IPS DF 6.9 (cell line): ENCODE measurements around the gene PALB2.

Experiments used
- DNase-seq: peaks from one replicate; pipeline ENCODE4 v3.0.0-alpha.2; 2013; ENCODE audit warnings: low read depth, low spot score
- H3K27ac ChIP-seq: one replicate; pipeline ENCODE4 v1.5.1; 2013; ENCODE audit warnings: low read length, control low read depth
- H3K27me3 ChIP-seq: 2 replicates; pipeline ENCODE4 v1.6.1; 2013; ENCODE audit warnings: mild to moderate bottlenecking, low read length; ENCODE audit not compliant: control insufficient read depth, insufficient read depth
- H3K36me3 ChIP-seq: 2 replicates; pipeline ENCODE4 v1.6.1; 2013; ENCODE audit warnings: low read length; ENCODE audit not compliant: control insufficient read depth, insufficient read depth
- H3K4me1 ChIP-seq: 2 replicates; pipeline ENCODE4 v1.6.1; 2013; ENCODE audit warnings: low read length; ENCODE audit not compliant: control insufficient read depth, insufficient read depth
- H3K4me3 ChIP-seq: 2 replicates; pipeline ENCODE4 v1.5.1; 2013; ENCODE audit warnings: mild to moderate bottlenecking, low read length
- H3K9me3 ChIP-seq: 2 replicates; pipeline ENCODE4 v1.6.1; 2013; ENCODE audit warnings: low read length, inconsistent platforms; ENCODE audit not compliant: control insufficient read depth, insufficient read depth
- WGBS: extraction: QIAGEN DNeasy Blood & Tissue Kit; methylation state at CpG from one replicate; pipeline ENCODE4 v1.1.7; 2013; ENCODE audit warnings: mixed read lengths, missing lambda C conversion rate; ENCODE audit not compliant: insufficient read length, insufficient coverage; 5-methylcytosine and 5-hydroxymethylcytosine counted together

The PALB2 gene

DNA sequence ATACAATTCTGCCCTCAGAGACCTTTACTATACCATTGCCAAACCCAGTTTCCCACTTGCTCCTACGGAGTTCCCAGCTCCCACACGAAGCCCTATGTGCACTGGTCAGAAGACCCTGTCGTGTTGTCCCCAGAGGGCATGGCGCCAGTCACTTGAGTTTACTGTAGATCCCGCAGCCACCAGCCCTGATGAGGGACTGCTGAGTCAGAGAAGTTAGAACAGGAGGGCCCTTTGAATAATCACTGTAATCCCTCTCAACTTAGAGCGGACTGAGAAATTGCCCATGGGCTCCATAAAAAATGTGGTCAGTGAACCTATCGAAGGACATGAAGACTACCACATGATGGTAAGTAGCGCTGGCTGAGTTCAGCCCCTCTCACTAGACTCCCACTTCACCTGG lies 74.4 kb downstream of the PALB2 start:
- no CpG with 5 or more reads among the region's 8 CpGs for WGBS
- Histone ChIP-seq H3K4me1 (no peaks in the 10 kb centered on the region), H3K36me3 (peaks cover 43% of the 10 kb centered on the region), H3K4me3 (no peak overlapping the region), H3K9me3 (no peaks in the 10 kb centered on the region), H3K27me3 (no peaks in the 10 kb centered on the region), H3K27ac (no peak overlapping the region)
- no peak for DNase-seq

DNA sequence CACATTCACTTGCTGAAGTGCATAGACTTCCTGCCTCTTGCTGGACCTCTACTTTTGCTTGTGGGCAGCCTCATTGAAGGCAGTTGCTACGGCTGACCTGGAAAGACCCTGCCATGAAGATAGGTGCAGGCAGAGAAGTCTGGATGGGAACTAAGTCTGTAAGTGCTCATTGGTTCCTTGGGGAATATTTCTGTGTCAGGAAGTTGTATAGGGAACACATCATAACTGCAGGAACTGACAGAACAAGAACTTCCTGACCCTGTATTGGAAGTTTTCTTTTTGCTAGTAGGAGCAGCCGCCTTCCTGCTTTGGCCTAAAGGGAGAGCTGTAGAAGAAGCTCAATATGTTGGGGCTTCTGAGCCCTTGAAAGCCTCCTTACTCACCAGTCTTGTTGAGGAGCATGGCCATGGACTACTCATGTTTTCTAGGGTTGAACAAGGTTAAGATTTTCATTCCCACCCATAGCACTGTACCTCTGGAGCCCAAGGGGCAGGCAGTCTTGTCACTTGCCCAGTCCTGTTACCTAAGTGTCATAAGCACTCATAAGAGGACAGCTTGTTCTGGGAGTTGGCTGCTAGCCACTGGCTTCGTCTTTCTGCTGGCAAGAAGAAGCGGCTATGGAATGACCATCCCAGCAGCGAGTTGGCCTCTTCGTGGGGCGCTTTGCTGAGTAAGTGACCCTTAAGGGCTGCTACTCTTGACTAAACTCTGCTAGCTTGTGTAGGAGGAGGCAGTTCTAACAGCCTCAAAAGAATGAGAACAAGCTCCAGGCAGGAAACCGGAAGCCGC lies 76.3 kb downstream of the PALB2 start:
- no CpG with 5 or more reads among the region's 9 CpGs for WGBS
- Histone ChIP-seq H3K4me1 (no peaks in the 10 kb centered on the region), H3K4me3 (no peak overlapping the region), H3K27ac (no peak overlapping the region), H3K27me3 (no peaks in the 10 kb centered on the region), H3K9me3 (no peaks in the 10 kb centered on the region), H3K36me3 (peaks cover 40% of the 10 kb centered on the region)
- no peak for DNase-seq

DNA sequence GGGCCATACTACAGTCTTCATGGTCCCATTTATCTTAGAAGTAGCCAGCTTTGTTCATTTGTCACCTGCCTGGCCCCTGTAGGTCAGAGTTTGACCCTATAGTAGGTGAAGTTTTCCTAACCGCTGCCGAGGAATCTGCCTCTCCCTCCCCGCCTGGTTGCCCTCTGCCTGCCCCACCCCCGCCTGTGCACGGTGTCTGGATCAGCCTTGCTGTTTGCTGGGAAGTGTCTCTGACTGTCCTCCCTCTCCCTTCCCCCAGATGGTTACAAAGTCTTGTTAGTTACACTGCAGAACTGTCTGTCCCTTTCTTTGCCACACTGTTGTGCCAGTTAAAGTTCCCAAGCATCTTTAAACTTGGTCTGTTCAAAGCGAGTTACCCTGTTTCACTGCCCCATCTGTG lies 77.9 kb downstream of the PALB2 start:
- H3K36me3 ChIP-seq = peaks cover 40% of the 10 kb centered on the region
- no peak for DNase-seq

DNA sequence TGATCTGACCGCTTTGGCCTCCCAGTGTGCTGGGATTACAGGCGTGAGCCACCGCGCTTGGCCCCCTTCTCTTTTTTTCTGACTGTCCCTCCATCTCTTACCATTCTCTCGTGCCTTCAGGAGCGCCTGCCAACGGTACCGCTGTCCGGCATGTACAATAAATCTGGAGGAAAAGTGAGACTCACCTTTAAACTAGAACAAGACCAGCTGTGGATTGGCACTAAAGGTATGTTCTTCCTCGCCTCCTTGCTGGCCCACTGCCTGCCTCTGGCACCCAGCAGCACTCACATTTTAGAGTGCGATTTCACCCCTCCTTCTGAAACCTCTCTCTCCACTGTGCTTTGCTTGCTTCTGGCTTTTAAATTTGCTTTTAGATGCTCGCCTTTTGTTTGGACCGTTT lies 78.6 kb downstream of the PALB2 start:
- H3K27me3 ChIP-seq = no peaks in the 10 kb centered on the region
- DNase-seq = no peak
- H3K4me3 ChIP-seq = no peak overlapping the region
- H3K9me3 ChIP-seq = no peaks in the 10 kb centered on the region
- no CpG with 5 or more reads among the region's 13 CpGs for WGBS
- H3K4me1 ChIP-seq = no peaks in the 10 kb centered on the region
- no peak overlapping the region for H3K27ac ChIP-seq
- H3K36me3 ChIP-seq = peaks cover 38% of the 10 kb centered on the region

More for the DNA sequence above, 77.9 kb downstream of the PALB2 start:
- Histone ChIP-seq H3K4me1 (no peaks in the 10 kb centered on the region), H3K27ac (no peak overlapping the region), H3K4me3 (no peak overlapping the region), H3K27me3 (no peaks in the 10 kb centered on the region), H3K9me3 (no peaks in the 10 kb centered on the region)
- WGBS = no CpG with 5 or more reads among the region's 6 CpGs

DNA sequence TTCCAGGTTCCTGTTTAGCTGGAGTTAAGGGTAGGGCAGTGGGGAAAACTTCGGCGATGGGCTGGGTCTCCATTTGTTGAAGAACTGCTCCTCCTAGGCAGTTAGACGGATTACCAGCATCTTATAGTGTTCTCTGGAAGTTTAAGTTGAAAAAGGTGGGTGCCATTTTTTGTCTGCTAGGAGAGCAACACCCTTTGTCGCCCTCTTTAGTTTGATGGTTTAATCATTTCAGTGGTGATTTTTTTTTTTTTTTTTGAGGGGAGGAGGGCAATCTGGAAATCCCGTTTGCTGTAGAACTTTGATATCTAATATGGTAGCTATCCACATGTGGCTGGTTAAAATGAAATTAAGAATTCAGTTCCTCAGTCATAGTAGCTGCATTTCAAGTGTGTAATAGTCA lies 79.5 kb downstream of the PALB2 start:
- no peak overlapping the region for H3K4me3 ChIP-seq
- no peak overlapping the region for H3K27ac ChIP-seq
- H3K36me3 ChIP-seq = peaks cover 33% of the 10 kb centered on the region
- no CpG with 5 or more reads among the region's 5 CpGs for WGBS
- H3K9me3 ChIP-seq = no peaks in the 10 kb centered on the region
- no peak for DNase-seq
- H3K27me3 ChIP-seq = no peaks in the 10 kb centered on the region
- no peaks in the 10 kb centered on the region for H3K4me1 ChIP-seq

DNA sequence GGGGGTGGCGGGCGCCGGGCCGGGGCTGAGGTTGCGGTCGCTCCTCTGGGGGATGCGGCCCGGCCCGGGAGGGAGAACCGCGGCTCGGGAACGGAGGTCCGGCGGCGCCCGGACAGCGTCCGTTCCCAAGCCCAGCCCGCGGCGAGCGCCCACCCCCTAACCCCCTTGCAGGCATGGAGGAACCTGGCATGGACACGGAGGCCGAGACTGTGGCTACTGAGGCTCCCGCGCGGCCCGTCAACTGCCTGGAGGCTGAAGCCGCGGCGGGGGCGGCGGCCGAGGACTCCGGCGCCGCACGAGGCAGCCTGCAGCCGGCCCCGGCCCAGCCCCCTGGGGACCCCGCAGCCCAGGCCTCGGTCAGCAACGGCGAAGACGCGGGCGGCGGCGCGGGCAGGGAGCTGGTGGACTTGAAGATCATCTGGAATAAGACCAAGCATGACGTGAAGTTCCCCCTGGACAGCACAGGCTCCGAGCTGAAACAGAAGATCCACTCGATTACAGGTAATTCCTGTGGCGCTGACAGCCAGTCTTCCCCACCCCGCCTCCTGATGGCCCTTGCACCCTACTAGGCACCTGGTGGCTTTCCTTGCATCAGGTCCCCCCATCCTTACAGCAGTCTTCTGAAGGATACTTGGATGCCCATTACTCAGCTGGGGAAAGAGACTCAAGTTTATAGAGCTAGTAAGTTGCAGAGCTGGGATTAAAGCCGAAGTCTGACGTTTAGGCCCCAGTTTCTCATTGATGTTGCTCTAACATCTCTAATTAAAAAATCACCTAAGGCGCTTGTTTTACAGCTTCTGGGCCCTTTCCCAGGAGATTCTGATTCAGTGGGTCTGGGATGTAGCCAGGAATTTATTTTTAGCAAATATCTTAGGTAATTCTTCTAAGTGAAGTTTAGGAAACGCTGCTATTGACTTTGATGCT lies 83.1 kb downstream of the PALB2 start:
- no CpG with 5 or more reads among the region's 60 CpGs for WGBS
- no peak overlapping the region for H3K27ac ChIP-seq
- no peaks in the 10 kb centered on the region for H3K4me1 ChIP-seq
- H3K4me3 ChIP-seq = peak overlapping the region; percentile 92
- no peak for DNase-seq
- no peaks in the 10 kb centered on the region for H3K9me3 ChIP-seq
- peaks cover 14% of the 10 kb centered on the region for H3K36me3 ChIP-seq
- H3K27me3 ChIP-seq = no peaks in the 10 kb centered on the region

DNA sequence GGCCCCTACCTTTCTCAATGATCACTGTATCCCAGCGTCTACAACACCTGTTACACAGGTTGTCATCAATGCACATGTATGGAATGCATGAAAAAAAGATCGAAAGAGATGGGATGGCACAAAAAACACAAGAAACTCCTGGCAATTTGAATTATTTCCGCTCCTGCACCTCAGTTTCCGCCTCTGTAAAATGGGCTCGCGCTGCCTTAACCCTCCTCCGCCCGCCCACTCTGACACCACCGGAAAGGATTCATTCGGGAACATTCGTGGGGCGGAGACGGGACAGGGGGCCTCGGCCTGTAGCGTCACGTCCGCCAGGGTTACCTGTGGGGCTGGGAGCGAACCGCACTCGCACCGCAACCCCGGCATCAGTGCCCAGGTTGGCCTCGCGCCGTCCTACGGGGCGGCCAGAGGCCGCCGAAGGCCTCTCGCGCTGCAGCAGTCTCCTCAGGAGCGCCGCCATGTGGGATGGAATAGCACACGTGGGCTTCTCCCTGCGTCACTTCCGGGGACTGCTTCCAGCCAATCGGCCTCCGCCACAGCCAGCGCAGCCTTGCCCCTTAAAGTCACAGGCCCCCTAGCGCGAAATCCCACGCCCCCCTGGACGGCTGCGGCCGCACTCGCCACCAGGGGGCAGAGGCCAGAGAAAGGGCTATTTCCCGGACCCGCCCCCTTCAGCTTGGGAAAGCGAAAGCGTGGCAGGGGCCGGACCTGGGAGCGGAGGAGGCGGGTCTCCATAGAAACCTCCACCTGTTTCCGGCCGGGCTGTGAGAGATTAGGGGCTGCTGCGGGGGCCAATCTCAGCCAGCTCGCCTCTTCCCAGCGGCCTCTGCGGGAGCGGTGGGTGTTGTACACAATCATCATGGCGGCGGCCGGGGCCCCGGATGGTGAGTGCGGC lies 84.0 kb downstream of the PALB2 start, which contains the start of the genes EARS2 and UBFD1:
TSS of gene EARS2 (minus strand) at position 470 of the 898 bp plus-strand sequence. CDS start at position 463, 7 bp downstream.
TSS of gene UBFD1 (plus strand) at position 847 of the 898 bp plus-strand sequence. CDS start at position 863, 16 bp downstream.
- peak; percentile 93 for DNase-seq
- Histone ChIP-seq H3K9me3 (no peaks in the 10 kb centered on the region), H3K4me3 (peak within 1 kb of the TSS; percentile 92), H3K36me3 (peaks cover 11% of the 10 kb centered on the region), H3K4me1 (no peaks in the 10 kb centered on the region), H3K27ac (no peak within 1 kb of the TSS), H3K27me3 (no peaks in the 10 kb centered on the region)
- WGBS = no CpG with 5 or more reads among the region's 65 CpGs

DNA sequence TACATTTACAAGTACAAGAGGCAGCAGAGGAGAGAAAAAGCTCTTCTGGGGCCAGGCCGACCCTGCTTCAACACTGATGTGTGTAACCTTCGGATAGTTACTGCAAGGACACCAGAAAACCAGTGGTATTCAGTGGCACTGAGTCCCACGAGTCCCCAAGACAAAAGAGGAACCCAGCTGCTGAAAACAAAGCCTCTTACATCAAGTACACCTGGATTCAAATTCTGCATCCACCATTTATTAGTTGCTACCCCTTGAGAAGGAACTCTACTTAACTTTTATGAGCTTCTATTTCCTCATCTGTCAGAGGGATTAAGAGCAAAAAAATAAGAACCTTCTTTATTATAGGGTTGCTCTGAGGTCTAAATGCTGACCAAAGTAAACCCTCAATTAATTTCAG lies 86.6 kb downstream of the PALB2 start:
- Histone ChIP-seq H3K4me3 (no peak overlapping the region), H3K9me3 (no peaks in the 10 kb centered on the region), H3K4me1 (no peaks in the 10 kb centered on the region), H3K27me3 (no peaks in the 10 kb centered on the region), H3K36me3 (peaks cover 18% of the 10 kb centered on the region), H3K27ac (no peak overlapping the region)
- no peak for DNase-seq
- WGBS = no CpG with 5 or more reads among the region's 3 CpGs
